Neural crest cell (in vitro differentiated cells): Measurements from ENCODE around the gene GPR132. TPM values are rescaled to one million over a fixed set of nuclear protein-coding genes. Genes with fewer than 3 reads are reported as not detected.
"Not testable (repeated sequence)": the region's sequence is repeated elsewhere in the genome, so short reads cannot be mapped to it uniquely, and the experiment has no call there.

Experiments
- DNase-seq: peaks from one replicate; pipeline ENCODE4 v3.0.0; 2021; ENCODE audit warnings: low read depth, mixed read lengths, low spot score
- H3K27ac Mint-ChIP-seq: one replicate; pipeline ENCODE4 v1.8.0; 2021; ENCODE audit warnings: mild to moderate bottlenecking, mixed read lengths; ENCODE audit not compliant: unreplicated experiment
- H3K27me3 Mint-ChIP-seq: 2 replicates; pipeline ENCODE4 v1.8.0; 2021; ENCODE audit warnings: low read depth, mild to moderate bottlenecking, mixed read lengths
- H3K36me3 Mint-ChIP-seq: 2 replicates; pipeline ENCODE4 v1.8.0; 2021; ENCODE audit warnings: low read depth, mild to moderate bottlenecking, mixed read lengths
- H3K4me1 Mint-ChIP-seq: 2 replicates; pipeline ENCODE4 v1.8.0; 2021; ENCODE audit warnings: mixed read lengths
- H3K4me3 Mint-ChIP-seq: one replicate; pipeline ENCODE4 v1.8.0; 2021; ENCODE audit warnings: mild to moderate bottlenecking, mixed read lengths
- H3K9me3 Mint-ChIP-seq: 2 replicates; pipeline ENCODE4 v1.8.0; 2021; ENCODE audit warnings: mixed read lengths
- CTCF ChIP-seq: fragments of 200-600 bp; sonication (generic); conservative IDR thresholded peaks from 2 replicates; pipeline ENCODE4 v1.5.0; 2021; ENCODE audit warnings: antibody characterized with exemption, mild to moderate bottlenecking
- total RNA-seq: library from RNA; stranded (reverse); gene quantifications from 2 replicates; pipeline ENCODE4 v1.2.1, GENCODE V29; 2021

Gene GPR132
- total RNA-seq, 1 donor from 2014 or later, result not detected

DNA sequence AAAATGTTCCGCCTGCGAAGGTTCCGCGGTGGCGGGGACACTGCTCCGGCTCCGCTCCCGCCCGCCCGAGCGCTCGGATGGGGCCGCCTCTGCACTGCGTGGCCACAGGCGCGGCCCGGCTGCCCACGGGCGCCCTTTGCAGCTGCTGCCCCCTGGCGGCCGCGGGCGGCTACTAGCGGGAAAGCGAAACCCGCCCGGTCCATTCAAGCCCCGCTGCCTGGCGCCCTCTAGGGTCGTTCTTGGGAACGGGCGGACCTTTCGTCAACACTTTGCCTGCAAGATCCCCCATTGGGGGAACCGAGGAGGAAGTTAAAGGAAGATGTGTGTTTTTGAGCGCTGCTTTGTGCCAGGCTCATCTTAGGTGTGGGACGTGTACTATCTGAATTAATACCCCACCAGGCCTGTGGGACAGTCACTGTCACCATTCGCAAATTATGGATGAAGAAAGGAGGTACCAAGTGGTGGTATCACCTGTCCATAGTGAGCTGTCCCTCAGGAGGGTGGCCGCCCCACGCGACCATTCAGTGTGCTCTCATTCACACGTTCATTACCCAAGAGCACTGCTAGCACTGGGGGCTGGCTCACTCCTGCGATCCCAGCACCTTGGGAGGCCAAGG lies 19.4 kb downstream of the GPR132 start:
- no peaks in the 10 kb centered on the region for H3K36me3 Mint-ChIP-seq
- peaks cover 12% of the 10 kb centered on the region for H3K27me3 Mint-ChIP-seq
- peak; percentile 98 for DNase-seq
- peaks cover 4% of the 10 kb centered on the region for H3K4me1 Mint-ChIP-seq
- TF ChIP-seq CTCF, result peak; percentile 100
- H3K27ac Mint-ChIP-seq, result no peak overlapping the region
- no peak overlapping the region for H3K4me3 Mint-ChIP-seq
- H3K9me3 Mint-ChIP-seq, result no peaks in the 10 kb centered on the region

- H3K4me1 Mint-ChIP-seq, result peaks cover 7% of the 10 kb centered on the region
- no peak overlapping the region for H3K4me3 Mint-ChIP-seq
- TF ChIP-seq CTCF, result no peak
- no peaks in the 10 kb centered on the region for H3K9me3 Mint-ChIP-seq
- H3K27me3 Mint-ChIP-seq, result peaks cover 12% of the 10 kb centered on the region
- no peak for DNase-seq
- H3K27ac Mint-ChIP-seq, result no peak overlapping the region
- no peaks in the 10 kb centered on the region for H3K36me3 Mint-ChIP-seq
These were observed 21.6 kb downstream of the GPR132 start for GRCh38 chr14:105043641-105044040.

GRCh38 chr14:105042813-105043212 lies 22.4 kb downstream of the GPR132 start:
- peaks cover 12% of the 10 kb centered on the region for H3K27me3 Mint-ChIP-seq
- H3K9me3 Mint-ChIP-seq, result no peaks in the 10 kb centered on the region
- H3K4me1 Mint-ChIP-seq, result peaks cover 9% of the 10 kb centered on the region
- no peak for TF ChIP-seq CTCF
- no peaks in the 10 kb centered on the region for H3K36me3 Mint-ChIP-seq
- H3K27ac Mint-ChIP-seq, result no peak overlapping the region
- no peak for DNase-seq
- no peak overlapping the region for H3K4me3 Mint-ChIP-seq

GRCh38 chr14:105041841-105042765 lies 23.1 kb downstream of the GPR132 start:
- no peak for DNase-seq
- Mint-ChIP-seq H3K27me3 (peaks cover 12% of the 10 kb centered on the region), H3K4me3 (no peak overlapping the region), H3K27ac (no peak overlapping the region), H3K9me3 (no peaks in the 10 kb centered on the region), H3K36me3 (no peaks in the 10 kb centered on the region), H3K4me1 (peaks cover 9% of the 10 kb centered on the region)
- TF ChIP-seq CTCF, result no peak

GRCh38 chr14:105039458-105040205 lies 25.6 kb downstream of the GPR132 start:
- H3K9me3 Mint-ChIP-seq, result no peaks in the 10 kb centered on the region
- no peaks in the 10 kb centered on the region for H3K36me3 Mint-ChIP-seq
- peaks cover 15% of the 10 kb centered on the region for H3K27me3 Mint-ChIP-seq
- H3K4me1 Mint-ChIP-seq, result peaks cover 5% of the 10 kb centered on the region
- DNase-seq, result no peak
- TF ChIP-seq CTCF, result no peak
- no peak overlapping the region for H3K4me3 Mint-ChIP-seq
- no peak overlapping the region for H3K27ac Mint-ChIP-seq

DNA sequence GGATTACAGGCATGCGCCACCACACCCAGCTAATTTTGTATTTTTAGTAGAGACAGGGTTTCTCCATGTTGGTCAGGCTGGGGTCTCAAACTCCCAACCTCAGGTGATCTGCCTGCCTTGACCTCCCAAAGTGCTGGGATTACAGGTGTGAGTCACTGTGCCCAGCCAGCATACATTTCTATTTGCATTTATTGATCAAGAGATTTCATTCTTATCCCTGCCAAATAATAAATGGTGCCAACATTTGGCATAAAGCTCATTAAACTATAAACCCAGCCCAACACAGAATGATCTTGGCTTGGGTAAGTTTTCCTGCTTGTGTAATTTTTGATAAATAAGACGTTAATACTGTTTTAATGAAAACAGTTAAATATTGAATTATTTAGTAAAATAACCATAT lies 29.6 kb downstream of the GPR132 start:
- H3K4me3 Mint-ChIP-seq, H3K9me3 Mint-ChIP-seq, H3K36me3 Mint-ChIP-seq, H3K27ac Mint-ChIP-seq, DNase-seq: not testable (repeated sequence)
- H3K27me3 Mint-ChIP-seq, result peaks cover 39% of the 10 kb centered on the region
- peaks cover 17% of the 10 kb centered on the region for H3K4me1 Mint-ChIP-seq
